NCI-H146 treated with DMSO at 0.1 percent for 48 hours (cell line): Measurements from ENCODE around the gene TBC1D4.
"Not testable (repeated sequence)": the region's sequence is repeated elsewhere in the genome, so short reads cannot be mapped to it uniquely, and the experiment has no call there.

ENCODE experiments used
- DNase-seq: peaks from one replicate; lab custom pipeline; 2025; ENCODE audit not compliant: unreplicated experiment; lab: John Stamatoyannopoulos, UW

Gene TBC1D4

DNA sequence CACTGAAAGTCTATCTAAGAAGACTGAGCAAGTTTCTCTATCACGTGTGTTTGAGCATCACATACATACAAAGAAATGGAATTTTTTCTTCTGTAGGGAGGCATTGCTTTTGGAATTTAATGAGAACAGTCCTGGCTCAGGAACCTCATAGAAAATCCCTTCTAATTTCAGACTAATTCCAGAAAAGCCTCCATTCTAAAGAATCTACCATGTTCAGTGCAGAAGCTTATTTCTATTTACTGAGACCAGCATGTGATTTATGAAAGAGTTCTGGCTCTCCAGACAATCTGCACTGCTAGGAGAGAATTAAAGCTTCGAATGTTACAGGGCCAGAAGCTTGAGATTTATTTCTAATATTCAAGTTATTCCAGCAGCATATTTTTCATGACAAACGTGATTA, 186.8 kb downstream of the TBC1D4 start:
- DNase-seq: no peak

DNA sequence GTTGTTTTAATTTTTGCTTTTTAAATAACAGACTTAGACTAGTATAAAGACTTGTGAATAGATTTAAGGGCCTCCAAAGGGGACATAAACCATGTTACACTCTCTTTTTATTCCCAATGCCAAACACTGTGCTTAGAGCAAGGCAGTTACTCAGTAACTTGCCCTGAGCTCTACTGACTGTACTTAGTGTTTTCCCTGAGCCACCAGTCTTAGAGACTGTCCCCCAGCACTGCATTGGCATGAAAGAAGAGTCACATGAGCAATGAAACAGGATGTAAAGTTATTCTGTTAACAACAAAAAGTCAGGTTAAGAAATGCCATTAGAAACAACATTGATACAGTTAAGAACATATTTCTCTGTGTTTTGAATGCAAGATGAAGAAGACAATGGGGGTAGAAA, 187.9 kb downstream of the TBC1D4 start:
- no peak for DNase-seq

DNA sequence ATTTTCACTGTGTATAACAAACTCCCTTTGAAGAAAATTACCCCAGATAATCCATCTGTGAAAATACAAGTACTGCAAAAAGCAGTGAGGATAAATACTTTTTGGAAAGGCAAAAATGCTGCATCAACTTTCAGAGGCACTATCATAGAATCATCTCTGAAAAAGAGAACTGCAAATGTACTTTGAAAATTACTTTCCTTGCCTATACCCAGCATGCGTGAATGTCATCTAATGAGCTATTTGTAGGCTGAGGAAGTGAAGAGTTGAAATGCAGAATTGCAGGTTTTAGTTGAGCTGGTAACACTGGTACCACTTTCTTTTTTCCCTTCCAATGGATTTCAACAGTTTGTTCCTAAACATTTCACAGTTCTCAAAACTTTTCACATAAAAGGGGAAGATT, 196.7 kb downstream of the TBC1D4 start:
- DNase-seq: no peak

DNA sequence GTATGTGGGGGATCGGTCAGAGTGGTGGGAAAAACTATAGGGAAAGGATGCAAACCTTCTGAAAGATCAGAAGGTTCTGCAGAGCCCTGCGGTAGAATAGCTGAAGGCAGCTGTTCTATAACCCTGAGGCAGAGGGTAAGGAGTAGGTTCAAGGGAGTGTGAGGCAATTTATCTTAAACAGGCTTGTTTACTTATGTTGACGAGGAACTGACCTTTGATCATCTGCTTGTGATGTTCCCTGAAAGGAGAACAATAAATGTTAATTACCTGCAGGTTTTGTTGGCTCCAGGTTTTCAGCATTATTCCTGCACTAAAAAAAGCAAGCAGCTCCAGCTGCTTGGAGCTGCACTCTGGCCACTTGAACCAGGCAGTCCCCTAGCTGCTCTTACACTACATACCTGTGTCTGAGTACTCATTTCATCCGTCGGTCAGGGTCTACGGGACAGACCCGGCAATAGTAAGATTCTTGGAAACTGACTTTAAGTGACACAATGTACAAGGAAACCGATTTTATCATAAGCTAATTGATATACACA, 202.1 kb downstream of the TBC1D4 start:
- DNase-seq: no peak

DNA sequence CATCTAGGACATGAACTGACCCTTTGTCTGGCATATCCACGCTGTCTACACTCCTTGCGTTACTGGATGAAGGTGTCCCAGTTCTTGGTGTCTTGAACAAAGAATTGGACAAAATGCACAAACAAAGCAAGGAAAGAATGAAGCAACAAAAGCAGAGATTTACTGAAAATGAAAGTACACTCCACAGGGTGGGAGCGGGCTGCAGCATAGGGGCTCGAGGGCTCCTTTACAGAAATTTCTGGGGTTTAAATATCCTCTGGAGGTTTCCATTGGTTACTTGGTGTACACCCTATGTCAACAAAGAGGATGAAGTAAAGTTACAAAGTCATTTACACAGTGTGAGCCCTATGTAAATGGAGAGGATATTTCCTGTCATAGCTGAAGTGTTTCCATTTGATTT, 208.3 kb downstream of the TBC1D4 start:
- not testable (repeated sequence) for DNase-seq

DNA sequence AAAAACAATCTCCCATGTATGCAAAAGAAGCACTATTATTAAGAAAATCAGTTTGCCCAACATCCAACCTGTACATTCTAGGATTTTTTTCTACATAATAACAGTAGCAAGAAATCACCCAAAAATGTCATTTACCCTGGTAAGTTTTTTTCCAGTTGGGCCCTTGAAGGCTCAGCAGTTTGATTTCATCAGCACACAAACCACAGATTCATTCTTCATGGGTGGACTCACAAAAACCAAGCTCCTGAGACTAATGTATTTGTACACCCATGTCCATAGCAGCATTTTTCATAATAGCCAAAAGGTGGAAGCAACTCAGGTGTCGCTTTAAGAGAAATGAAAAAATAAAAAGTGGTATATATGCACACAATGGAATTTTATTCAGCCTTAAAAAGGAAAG, 210.1 kb downstream of the TBC1D4 start:
- DNase-seq: no peak

DNA sequence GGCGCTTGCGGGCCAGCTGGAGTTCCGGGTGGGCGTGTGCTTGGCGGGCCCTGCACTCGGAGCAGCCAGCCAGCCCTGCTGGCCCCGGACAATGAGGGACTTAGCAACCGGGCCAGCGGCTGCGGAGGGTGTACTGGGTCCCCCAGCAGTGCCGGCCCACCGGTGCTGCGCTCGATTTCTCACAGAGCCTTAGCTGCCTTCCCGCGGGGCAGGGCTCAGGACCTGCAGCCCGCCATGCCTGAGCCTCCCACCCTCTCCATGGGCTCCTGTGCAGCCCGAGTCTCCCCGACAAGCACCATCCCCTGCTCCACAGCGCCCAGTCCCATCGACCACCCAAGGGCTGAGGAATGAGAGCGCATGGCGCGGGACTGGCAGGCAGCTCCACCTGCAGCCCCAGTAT, 213.5 kb downstream of the TBC1D4 start:
- not testable (repeated sequence) for DNase-seq

DNA sequence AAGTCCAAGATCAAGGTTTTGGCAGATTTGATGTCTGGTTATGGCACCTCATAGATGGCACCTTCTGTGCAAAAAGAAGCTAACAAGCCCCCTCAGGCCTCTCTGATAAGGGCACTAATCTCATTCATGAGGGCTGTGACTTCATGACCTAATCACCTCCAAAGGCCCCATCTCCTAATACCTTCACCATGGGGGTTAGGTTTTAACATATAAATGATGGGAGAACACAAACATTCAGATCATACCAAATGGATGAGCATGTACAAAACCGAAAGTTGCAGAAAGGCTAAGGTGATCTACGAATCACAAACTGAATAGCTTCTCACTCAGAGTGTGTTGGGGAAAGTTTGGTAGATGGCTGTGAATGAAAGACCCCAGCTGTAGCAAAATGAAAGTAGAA, 217.4 kb downstream of the TBC1D4 start:
- DNase-seq: no peak

DNA sequence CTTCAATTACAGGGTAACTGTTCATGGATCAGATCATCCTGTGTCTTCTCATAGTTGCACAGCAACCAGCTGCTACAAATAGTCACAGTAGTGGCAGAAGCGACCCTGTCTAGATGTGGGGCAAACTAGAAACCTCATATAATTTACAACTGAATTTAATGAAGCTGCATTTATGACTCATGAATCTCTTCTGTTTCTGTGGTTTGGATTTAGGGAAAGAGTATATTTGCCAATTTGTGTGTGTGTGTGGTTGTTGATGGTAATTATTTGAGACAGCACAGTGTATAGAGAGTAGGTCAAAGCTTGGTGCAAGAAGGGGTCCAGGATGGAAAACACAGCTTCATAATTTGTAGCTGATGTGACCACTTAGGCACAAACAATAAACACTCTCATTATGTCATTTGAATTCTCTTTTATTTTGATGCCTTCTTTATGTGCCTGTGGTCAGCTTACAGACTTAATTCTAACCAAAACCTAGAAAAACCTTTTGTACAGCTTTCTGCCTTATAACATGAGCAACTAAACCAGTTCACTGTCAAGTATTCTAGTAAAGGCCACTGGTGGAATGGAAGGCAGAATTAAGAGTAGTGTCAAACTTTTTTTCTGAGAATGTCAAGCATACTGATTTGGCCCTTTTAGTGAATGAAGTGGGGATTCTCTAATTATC, 218.1 kb downstream of the TBC1D4 start:
- DNase-seq: no peak

DNA sequence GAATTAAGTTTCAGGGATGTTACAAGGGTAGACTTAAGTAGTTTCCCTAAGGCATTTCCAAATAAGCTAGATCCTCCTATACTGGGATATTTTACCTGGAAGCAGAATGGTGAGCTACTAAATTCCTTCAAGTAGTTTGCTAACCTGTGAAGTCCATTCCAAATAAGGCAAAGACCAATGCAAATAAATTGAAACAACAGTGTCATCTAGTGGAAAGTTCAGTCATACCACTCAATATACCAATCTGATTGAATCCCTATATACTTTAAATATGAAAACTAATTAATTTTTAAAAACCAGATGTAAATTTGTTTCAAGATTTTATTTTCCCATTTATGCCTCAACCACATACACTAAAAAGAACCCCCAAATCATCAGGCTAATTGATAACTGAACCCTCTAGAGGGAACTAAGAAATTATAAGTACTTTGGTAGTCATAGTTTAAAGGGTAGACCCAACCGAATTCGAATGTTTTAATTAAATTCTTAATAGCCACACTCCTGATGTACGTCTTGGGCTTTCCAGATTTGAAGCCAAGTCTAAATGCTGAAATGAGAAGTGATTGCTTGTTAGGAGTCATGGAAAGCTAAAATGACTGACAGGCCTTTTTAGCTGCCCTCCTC, 223.7 kb downstream of the TBC1D4 start:
- DNase-seq: peak; percentile 18

DNA sequence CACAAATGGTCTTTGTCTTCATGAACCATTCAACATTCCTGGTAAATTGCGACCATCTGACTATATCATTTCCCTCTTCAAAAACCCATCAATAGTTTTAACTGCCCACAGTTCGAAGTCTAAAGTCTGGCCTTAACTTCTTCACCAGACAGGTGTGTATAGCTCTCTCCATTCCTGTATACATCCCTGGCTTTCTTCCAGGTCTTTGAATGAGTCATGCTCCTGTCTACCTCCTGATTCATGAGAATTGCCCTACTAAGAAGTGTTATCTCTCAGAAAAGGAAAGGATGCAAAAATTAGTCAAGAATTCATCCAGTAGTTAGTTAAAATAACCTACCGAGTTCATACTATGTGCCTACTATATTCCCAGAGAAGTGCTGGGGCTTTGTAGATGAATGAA, 225.0 kb downstream of the TBC1D4 start:
- DNase-seq: no peak

DNA sequence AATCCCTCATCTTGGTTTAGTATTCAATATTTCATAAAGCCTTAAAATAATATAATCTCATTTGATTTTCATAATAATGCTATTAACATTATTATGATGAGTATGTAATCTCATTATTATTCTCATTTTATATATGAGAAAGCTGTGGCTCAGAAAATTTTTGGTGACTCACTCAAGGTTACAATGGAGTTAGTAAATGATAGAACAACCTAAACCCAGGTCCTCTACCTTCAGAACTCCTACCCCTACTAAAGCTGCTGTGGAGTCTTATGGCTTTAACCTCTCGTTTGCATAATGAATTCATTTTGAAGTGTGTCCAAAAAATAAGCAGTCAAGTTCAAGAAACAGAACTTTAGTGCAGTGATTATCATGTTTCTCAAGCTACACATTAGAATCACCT, 226.3 kb downstream of the TBC1D4 start:
- DNase-seq: no peak

DNA sequence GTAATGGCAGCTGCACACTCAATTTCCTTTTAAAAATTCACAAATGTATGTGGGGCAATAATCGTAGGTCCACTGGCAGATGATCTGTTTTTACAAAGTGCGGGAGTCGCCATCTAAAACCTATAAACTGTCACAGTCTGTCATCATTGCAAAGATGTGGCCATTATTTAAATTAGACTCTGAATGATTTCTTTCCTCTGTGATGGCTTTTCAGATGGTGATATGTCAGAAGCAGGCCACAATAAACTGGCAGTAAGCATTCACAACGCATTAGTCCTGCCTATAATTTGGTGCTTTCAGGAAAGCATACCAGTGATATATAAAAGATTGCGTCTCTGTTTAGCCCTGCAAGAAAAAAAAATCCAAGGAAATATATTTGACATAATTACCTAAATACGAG, 226.8 kb downstream of the TBC1D4 start:
- DNase-seq: no peak

DNA sequence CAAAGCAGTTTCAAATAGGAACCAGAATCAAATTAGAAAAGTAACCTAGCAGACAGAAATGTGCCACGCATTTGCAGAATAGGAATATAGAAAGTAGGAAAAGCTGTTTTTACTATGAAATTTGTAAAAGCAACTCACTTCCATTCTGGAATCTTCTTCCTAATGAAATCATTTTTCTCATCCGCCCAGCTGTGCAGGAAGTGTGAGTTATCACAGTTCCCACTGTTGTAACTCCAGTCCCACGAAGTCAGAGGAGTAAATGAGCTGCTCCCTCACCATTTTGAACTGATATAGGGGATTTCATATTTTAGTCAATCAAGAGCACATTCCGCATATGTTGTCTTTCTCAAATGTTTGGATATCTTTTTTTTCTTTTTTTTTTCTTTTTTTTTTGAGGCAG, 230.8 kb downstream of the TBC1D4 start:
- no peak for DNase-seq

DNA sequence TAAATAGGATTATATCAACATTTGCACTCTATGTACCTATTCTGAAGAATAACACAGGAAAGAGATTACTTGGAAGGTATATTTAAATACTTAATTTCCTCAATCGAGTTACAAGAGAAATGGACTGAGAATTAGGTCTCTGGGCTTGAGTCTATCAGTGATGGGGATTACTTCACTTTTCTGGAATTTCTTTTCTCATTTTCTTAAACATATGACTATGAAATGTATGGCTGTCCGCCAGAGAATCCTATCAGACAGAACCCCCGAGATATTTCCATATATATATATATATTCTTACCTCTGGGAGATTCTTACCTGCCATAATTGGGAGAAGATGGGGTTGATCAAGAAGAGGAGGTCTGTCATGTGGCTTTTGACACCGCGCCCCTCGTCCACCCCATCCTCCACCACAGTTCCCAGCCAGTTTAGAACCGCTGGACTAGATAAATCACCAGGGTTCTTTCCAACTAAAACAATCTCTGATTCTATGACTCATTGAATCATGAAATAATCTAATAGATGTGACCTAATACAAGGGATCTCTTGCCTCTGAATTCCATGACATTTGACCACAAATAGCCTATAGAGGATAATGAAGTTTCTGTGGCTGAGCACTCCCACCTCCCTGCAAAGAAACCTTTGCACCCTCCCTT, 231.3 kb downstream of the TBC1D4 start:
- no peak for DNase-seq

DNA sequence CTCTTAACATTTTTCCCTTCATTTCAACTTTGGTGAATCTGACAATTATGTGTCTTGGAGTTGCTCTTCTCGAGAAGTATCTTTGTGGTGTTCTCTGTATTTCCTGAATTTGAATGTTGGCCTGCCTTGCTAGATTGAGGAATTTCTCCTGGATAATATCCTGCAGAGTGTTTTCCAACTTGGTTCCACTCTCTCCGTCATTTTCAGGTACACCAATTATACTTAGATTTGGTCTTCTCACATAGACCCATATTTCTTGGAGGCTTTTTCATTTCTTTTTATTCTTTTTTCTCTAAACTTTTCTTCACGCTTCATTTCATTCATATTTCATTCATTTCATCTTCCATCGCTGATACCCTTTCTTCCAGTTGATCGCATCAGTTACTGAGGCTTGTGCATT, 236.4 kb downstream of the TBC1D4 start:
- not testable (repeated sequence) for DNase-seq

DNA sequence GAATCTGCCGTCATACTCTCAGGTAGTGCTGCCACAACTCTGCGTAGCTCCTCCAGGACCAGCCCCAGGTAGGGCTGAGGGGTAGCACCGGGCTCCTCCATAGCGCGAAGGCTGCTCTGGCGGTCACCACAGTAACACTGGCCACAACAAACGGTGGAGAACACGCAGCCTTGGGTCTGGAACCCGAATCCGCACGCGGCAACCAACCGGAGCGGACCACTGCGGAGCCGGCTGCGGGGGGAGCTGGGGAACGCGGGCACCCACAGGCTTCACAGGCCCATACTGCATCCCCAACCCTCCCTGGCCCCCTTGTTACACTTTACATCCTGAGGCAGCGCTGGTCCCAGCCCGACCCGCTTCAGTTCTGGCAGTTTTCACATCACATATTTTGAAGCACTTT, 241.7 kb downstream of the TBC1D4 start:
- DNase-seq: not testable (repeated sequence)

DNA sequence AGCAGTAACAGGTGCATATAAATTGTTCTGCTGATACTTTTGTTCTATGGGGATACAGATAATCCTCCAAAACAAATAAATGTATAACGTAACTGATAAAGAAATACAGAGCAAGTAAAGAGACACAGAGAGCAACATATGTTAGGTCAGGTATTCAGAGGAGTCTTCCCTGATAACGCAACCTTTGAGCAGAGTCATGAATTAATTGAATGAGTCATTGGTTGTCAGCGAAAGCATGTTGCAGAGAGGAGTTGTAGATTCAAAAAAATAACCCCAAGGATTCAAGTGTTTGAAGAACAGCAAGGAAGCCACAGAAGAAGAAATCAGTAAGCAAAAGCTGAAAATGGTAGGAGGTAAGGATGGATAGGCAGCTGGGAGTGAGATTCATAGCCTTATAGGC, 245.2 kb downstream of the TBC1D4 start:
- no peak for DNase-seq
